Vagina (tissue), 2 donors: Measurements from ENCODE around the gene MACROD2. TPM values are rescaled to one million over a fixed set of nuclear protein-coding genes. Genes with fewer than 3 reads are reported as not detected.

ENCODE experiments used
- DNase-seq, 2 donors: peaks; one replicate each; pipeline ENCODE4 v3.0.0-alpha.2; 2017; ENCODE audit errors: extremely low spot score in 2 of 2
- H3K27ac ChIP-seq: fragments of 200-600 bp; sonication (generic); one replicate; pipeline ENCODE4 v1.5.1; 2019
- H3K27me3 ChIP-seq: fragments of 200-600 bp; sonication (generic); one replicate; pipeline ENCODE4 v1.5.1; 2019
- H3K36me3 ChIP-seq, 2 donors: fragments of 200-600 bp; sonication (generic); one replicate each; pipeline ENCODE4 v1.5.1; 2017 to 2019
- H3K4me1 ChIP-seq: fragments of 200-600 bp; sonication (generic); one replicate; pipeline ENCODE4 v1.5.1; 2019
- H3K4me3 ChIP-seq, 2 donors: fragments of 200-600 bp; sonication (generic); 1 replicate in 1 of 2; 2 replicates in 1 of 2; pipeline ENCODE4 v1.5.1; 2016 to 2019
- H3K9me3 ChIP-seq: fragments of 200-600 bp; sonication (generic); one replicate; pipeline ENCODE4 v1.5.1; 2019
- POLR2A ChIP-seq, 2 donors: fragments of 450-650 bp; IDR thresholded peaks; one replicate each; pipeline ENCODE4 v1.6.1; 2017; ENCODE audit warnings: antibody characterized with exemption in 2 of 2, mild to moderate bottlenecking in 2 of 2, moderate library complexity in 2 of 2
- POLR2AphosphoS5 ChIP-seq, 2 donors: sonication (generic); formaldehyde crosslinking; IDR thresholded peaks; one replicate each; pipeline ENCODE4 v1.9.0; 2017; ENCODE audit warnings: antibody characterized with exemption in 2 of 2, mild to moderate bottlenecking in 2 of 2, low read depth in 1 of 2; ENCODE audit not compliant: insufficient read depth in 1 of 2
- intact Hi-C: fragments of 100-400 bp; cut with DNase I; formaldehyde crosslinking; loops from one replicate; pipeline ENCODE4 v1.15.1; 2023
- total RNA-seq: library from RNA; depleted of rRNA; stranded (reverse); fragments of >200 nt; gene quantifications from one replicate; pipeline ENCODE4 v1.2.3, GENCODE V29; 2016
- TF ChIP-seq, protein P1 (sequence below), 3 experiments: fragments of 450-650 bp in 2 of 3; fragments of 200-600 bp in 1 of 3; sonication (generic) in 1 of 3; IDR thresholded peaks; one replicate each; pipeline ENCODE4 v1.5.1; 2017 to 2019; ENCODE audit warnings: antibody characterized with exemption in 3 of 3, mild to moderate bottlenecking in 2 of 3, moderate library complexity in 2 of 3

MACROD2 gene
- total RNA-seq, 1 donor from 2014 or later: 12.5 TPM

DNA sequence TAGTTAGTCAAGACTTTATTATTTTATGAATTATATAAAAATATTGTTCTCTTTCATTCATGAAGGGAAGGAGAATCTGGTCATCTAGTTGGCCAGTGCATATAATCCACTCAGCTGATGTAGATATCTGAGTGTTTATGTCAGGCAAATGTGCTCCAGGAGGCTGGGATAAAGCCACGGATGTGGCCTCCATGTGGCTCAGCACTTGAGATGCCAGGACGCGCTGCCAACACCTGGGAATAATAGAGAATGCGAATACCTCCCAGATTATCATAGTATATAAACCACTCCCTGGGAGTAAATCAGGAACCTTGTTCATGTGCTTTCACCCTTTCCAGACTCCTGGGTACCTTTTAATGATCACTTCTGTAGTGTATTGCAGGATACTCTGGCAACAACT lies 1571.9 kb downstream of the MACROD2 start:
- H3K27me3 ChIP-seq: no peaks in the 10 kb centered on the region
- no peak overlapping the region for H3K4me3 ChIP-seq
- H3K27ac ChIP-seq: no peak overlapping the region
- H3K4me1 ChIP-seq: no peaks in the 10 kb centered on the region
- H3K36me3 ChIP-seq: no peaks in the 10 kb centered on the region
- DNase-seq: no peak
- intact Hi-C loops: no loop called here
- TF ChIP-seq, protein P1, sequence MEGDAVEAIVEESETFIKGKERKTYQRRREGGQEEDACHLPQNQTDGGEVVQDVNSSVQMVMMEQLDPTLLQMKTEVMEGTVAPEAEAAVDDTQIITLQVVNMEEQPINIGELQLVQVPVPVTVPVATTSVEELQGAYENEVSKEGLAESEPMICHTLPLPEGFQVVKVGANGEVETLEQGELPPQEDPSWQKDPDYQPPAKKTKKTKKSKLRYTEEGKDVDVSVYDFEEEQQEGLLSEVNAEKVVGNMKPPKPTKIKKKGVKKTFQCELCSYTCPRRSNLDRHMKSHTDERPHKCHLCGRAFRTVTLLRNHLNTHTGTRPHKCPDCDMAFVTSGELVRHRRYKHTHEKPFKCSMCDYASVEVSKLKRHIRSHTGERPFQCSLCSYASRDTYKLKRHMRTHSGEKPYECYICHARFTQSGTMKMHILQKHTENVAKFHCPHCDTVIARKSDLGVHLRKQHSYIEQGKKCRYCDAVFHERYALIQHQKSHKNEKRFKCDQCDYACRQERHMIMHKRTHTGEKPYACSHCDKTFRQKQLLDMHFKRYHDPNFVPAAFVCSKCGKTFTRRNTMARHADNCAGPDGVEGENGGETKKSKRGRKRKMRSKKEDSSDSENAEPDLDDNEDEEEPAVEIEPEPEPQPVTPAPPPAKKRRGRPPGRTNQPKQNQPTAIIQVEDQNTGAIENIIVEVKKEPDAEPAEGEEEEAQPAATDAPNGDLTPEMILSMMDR (IDR thresholded peaks at IDR 0.05): no peak
- no peak for TF ChIP-seq POLR2AphosphoS5 (IDR thresholded peaks at IDR 0.05; ENCODE audit: insufficient read depth in 1 of 2, low read depth in 1 of 2)
- no peak for TF ChIP-seq POLR2A (IDR thresholded peaks at IDR 0.05)
- no peaks in the 10 kb centered on the region for H3K9me3 ChIP-seq

DNA sequence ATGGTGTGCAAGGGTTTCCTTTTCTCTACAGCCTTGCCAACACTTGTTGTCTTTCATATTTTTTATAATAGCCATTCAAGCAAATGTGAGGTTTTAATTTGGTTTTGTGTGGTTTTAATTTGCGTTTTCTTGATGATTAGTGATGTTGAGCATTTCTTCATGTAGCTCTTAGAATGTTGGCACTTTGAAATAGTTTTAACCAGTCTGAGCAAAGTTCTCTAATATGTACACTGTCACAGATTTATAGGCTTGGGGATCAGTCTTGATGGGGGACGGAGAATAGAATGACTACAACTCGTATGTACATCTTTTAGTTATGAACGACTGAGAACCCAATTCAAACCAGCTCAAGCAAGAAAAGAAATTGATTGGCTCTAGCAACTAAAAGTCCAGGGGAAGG lies 1574.8 kb downstream of the MACROD2 start:
- no peak for DNase-seq
- H3K4me1 ChIP-seq: no peaks in the 10 kb centered on the region
- H3K9me3 ChIP-seq: no peaks in the 10 kb centered on the region
- intact Hi-C loops: no loop called here
- H3K27ac ChIP-seq: no peak overlapping the region
- TF ChIP-seq POLR2AphosphoS5 (IDR thresholded peaks at IDR 0.05; ENCODE audit: insufficient read depth in 1 of 2, low read depth in 1 of 2) (no peak), POLR2A (IDR thresholded peaks at IDR 0.05) (no peak)
- TF ChIP-seq, protein P1 (IDR thresholded peaks at IDR 0.05): no peak
- H3K4me3 ChIP-seq: no peak overlapping the region
- H3K36me3 ChIP-seq: no peaks in the 10 kb centered on the region
- H3K27me3 ChIP-seq: no peaks in the 10 kb centered on the region

DNA sequence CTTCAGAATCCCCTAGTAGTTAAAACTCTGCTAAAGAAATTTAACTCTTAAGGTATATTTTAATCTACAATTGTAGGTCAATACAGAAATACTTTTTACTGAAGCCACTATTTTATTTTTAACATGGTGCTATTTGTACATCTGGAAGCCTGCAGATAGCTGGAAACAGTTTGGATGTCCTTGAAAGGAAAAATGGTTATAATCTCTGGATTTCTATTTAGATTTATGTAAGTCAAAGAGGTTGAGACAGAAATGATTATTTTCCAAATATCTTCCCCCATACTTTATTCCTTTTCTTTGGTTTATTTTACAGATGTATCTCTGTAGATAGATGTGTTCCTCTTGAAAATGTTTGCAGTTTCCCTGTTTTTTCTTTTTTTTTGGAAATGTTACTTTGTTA lies 1575.7 kb downstream of the MACROD2 start:
- no peak for DNase-seq
- TF ChIP-seq, protein P1 (IDR thresholded peaks at IDR 0.05): no peak
- TF ChIP-seq POLR2A (IDR thresholded peaks at IDR 0.05) (no peak), POLR2AphosphoS5 (IDR thresholded peaks at IDR 0.05; ENCODE audit: insufficient read depth in 1 of 2, low read depth in 1 of 2) (no peak)
- Histone ChIP-seq H3K4me1 (no peaks in the 10 kb centered on the region), H3K27ac (no peak overlapping the region), H3K4me3 (no peak overlapping the region), H3K36me3 (no peaks in the 10 kb centered on the region), H3K27me3 (no peaks in the 10 kb centered on the region), H3K9me3 (no peaks in the 10 kb centered on the region)
- intact Hi-C loops: no loop called here

DNA sequence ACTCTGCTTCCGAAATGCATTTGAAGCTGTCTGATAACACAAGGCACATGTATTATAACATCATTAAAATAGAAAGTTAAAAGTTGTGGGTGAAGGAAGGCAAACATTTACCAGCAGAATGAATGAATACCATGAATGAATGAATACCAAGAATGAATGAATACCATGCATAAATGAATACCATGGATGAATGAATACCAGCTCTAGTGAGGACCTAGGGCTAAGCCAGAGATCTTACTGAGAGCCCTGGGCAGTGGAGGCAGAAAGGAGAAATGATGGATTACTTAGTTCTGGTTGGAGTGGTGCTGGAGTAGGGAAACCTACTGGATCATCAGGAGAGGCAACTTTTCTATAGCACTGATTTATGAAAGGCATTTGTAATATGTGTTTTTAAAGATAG lies 1579.9 kb downstream of the MACROD2 start:
- H3K36me3 ChIP-seq: no peaks in the 10 kb centered on the region
- no peak overlapping the region for H3K27ac ChIP-seq
- H3K27me3 ChIP-seq: no peaks in the 10 kb centered on the region
- no peak for DNase-seq
- no peak for TF ChIP-seq POLR2A (IDR thresholded peaks at IDR 0.05)
- no peak for TF ChIP-seq POLR2AphosphoS5 (IDR thresholded peaks at IDR 0.05; ENCODE audit: insufficient read depth in 1 of 2, low read depth in 1 of 2)
- TF ChIP-seq, protein P1 (IDR thresholded peaks at IDR 0.05): no peak
- H3K4me1 ChIP-seq: no peaks in the 10 kb centered on the region
- intact Hi-C loops: no loop called here
- no peaks in the 10 kb centered on the region for H3K9me3 ChIP-seq
- no peak overlapping the region for H3K4me3 ChIP-seq

DNA sequence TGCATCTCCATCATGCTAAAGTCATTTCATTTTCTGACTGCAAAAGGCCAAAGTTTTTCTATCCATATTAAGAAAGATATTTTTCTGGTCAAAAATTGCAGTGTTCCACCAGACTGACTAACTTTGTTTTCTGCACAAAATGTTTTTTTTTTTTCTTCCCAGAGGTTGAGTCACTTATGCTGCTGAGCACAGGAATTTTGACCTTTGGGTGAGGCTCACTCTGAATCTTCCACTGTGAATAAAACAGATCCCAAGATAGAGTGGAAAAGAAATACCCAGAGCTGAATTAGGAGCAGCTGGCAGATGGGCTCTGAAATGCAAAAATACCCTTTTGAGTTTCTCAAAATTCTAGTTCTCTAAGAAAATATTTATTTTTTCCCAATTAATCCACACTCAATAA lies 1581.1 kb downstream of the MACROD2 start:
- no peak for DNase-seq
- TF ChIP-seq POLR2A (IDR thresholded peaks at IDR 0.05) (no peak), POLR2AphosphoS5 (IDR thresholded peaks at IDR 0.05; ENCODE audit: insufficient read depth in 1 of 2, low read depth in 1 of 2) (no peak)
- TF ChIP-seq, protein P1 (IDR thresholded peaks at IDR 0.05): no peak
- intact Hi-C loops: no loop called here
- Histone ChIP-seq H3K9me3 (no peaks in the 10 kb centered on the region), H3K4me3 (no peak overlapping the region), H3K4me1 (no peaks in the 10 kb centered on the region), H3K27me3 (no peaks in the 10 kb centered on the region), H3K27ac (no peak overlapping the region), H3K36me3 (no peaks in the 10 kb centered on the region)
